RWPE2 (cell line): ENCODE data around the gene NEDD4L.

Experiments used
- ATAC-seq: fragments of 200-7000 bp; cut with Tn5 transposase; 3 replicates; pipeline ENCODE4 v1.9.1; 2021; ENCODE audit warnings: low read depth
- DNase-seq: peaks from one replicate; pipeline ENCODE4 v3.0.0-alpha.2; 2020; ENCODE audit warnings: low spot score
- H3K27ac ChIP-seq: fragments of 450-650 bp; 2 replicates; pipeline ENCODE4 v1.5.1; 2017; ENCODE audit warnings: mild to moderate bottlenecking; ENCODE audit not compliant: poor library complexity, severe bottlenecking
- H3K27me3 ChIP-seq: fragments of 250-450 bp; sonication (Bioruptor Pico); 2 replicates; pipeline ENCODE4 v1.5.1; 2021; ENCODE audit warnings: mild to moderate bottlenecking, moderate library complexity; ENCODE audit not compliant: insufficient read depth, poor library complexity, severe bottlenecking
- H3K36me3 ChIP-seq: fragments of 250-450 bp; sonication (Bioruptor Pico); 2 replicates; pipeline ENCODE4 v1.5.1; 2020; ENCODE audit warnings: low read depth, mild to moderate bottlenecking, moderate library complexity
- H3K4me1 ChIP-seq: fragments of 250-450 bp; sonication (Bioruptor Pico); 2 replicates; pipeline ENCODE4 v1.5.1; 2021; ENCODE audit warnings: mild to moderate bottlenecking, moderate library complexity; ENCODE audit not compliant: insufficient read depth, poor library complexity, severe bottlenecking
- H3K4me3 ChIP-seq: fragments of 250-450 bp; sonication (Bioruptor Pico); 2 replicates; pipeline ENCODE4 v1.5.1; 2021; ENCODE audit warnings: mild to moderate bottlenecking, moderate library complexity; ENCODE audit not compliant: severe bottlenecking
- H3K9me3 ChIP-seq: fragments of 250-450 bp; sonication (Bioruptor Pico); 2 replicates; pipeline ENCODE4 v1.5.1; 2021; ENCODE audit warnings: mild to moderate bottlenecking, moderate library complexity; ENCODE audit not compliant: severe bottlenecking
- TF ChIP-seq, protein P1 (sequence below): fragments of 450-650 bp; IDR thresholded peaks from one replicate; pipeline ENCODE4 v1.5.1; 2017; ENCODE audit warnings: mild to moderate bottlenecking, moderate library complexity; ENCODE audit not compliant: poor library complexity, severe bottlenecking

NEDD4L gene

DNA sequence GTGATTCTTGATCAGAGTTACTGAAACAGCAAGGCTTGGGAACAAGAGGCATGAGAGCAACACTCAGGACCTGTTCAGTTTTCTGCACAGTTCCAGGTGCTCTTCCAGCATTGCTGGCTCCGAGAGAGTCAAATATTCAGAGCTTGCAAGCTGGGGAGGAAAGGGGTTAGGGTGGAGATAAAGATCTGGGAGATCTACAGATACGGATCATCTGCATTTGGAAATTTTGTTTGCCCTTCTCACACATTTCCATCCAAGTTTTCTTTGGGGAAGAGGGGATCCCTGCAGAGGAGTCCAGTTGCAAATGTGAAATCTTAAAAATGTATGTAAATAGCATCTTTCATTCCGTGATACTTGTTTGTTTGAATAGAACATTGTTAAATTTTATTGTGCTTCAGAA, 108.2 kb downstream of the NEDD4L start:
- no peak for DNase-seq
- Histone ChIP-seq H3K4me3 (no peak overlapping the region), H3K4me1 (no peaks in the 10 kb centered on the region), H3K36me3 (no peaks in the 10 kb centered on the region), H3K27me3 (no peaks in the 10 kb centered on the region), H3K9me3 (no peaks in the 10 kb centered on the region), H3K27ac (no peak overlapping the region)
- TF ChIP-seq, protein P1, sequence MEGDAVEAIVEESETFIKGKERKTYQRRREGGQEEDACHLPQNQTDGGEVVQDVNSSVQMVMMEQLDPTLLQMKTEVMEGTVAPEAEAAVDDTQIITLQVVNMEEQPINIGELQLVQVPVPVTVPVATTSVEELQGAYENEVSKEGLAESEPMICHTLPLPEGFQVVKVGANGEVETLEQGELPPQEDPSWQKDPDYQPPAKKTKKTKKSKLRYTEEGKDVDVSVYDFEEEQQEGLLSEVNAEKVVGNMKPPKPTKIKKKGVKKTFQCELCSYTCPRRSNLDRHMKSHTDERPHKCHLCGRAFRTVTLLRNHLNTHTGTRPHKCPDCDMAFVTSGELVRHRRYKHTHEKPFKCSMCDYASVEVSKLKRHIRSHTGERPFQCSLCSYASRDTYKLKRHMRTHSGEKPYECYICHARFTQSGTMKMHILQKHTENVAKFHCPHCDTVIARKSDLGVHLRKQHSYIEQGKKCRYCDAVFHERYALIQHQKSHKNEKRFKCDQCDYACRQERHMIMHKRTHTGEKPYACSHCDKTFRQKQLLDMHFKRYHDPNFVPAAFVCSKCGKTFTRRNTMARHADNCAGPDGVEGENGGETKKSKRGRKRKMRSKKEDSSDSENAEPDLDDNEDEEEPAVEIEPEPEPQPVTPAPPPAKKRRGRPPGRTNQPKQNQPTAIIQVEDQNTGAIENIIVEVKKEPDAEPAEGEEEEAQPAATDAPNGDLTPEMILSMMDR, result no peak
- ATAC-seq, result no peak

DNA sequence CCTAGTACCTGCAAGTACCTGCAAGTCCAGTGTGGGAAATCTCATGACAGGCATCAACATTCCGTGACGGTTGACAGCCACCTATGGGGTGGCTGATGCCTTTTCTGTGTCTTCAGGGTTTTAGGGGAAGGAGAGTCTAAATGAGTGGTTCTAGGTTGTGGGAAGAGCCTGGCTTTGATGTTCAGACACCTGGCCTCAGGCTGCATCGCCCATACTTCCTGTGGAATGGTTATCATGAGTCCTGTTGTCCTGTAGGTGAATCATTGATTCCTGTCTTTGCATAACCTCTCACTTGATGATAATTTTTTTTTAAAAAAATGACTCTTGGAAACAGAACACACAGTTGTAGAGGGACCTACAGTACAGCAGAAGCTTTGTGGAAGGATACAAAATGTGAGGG, 108.9 kb downstream of the NEDD4L start:
- DNase-seq, result no peak
- H3K4me3 ChIP-seq, result no peak overlapping the region

DNA sequence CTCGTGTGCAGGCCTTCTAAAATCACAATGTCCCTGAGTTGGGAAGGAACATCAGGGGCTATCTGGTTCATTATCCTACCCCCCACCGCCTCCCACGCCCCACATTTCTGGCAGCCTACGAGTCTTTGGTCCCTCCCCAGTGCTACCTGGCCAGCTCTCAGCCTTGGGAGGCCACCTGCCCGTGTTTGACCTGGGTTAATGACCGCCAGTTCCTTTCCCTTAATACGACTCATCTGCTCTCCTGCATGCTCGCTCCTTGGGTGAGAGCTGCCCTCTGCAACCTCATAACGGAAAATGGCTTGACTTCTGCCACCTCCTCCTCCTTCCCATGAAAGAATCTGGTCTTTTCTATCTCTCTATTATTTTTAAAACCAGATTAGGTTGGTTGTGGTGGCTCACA, 112.5 kb downstream of the NEDD4L start:
- DNase-seq (no peak), ATAC-seq (no peak)
- H3K4me1 ChIP-seq, result no peaks in the 10 kb centered on the region
- H3K9me3 ChIP-seq, result no peaks in the 10 kb centered on the region
- TF ChIP-seq, protein P1, result no peak
- H3K27ac ChIP-seq, result no peak overlapping the region
- no peaks in the 10 kb centered on the region for H3K36me3 ChIP-seq
- H3K27me3 ChIP-seq, result no peaks in the 10 kb centered on the region
- H3K4me3 ChIP-seq, result no peak overlapping the region

More for the DNA sequence above, 108.9 kb downstream of the NEDD4L start:
- Histone ChIP-seq H3K9me3 (no peaks in the 10 kb centered on the region), H3K4me1 (no peaks in the 10 kb centered on the region), H3K27me3 (no peaks in the 10 kb centered on the region), H3K36me3 (no peaks in the 10 kb centered on the region), H3K27ac (no peak overlapping the region)
- ATAC-seq, result no peak
- TF ChIP-seq, protein P1, result no peak

DNA sequence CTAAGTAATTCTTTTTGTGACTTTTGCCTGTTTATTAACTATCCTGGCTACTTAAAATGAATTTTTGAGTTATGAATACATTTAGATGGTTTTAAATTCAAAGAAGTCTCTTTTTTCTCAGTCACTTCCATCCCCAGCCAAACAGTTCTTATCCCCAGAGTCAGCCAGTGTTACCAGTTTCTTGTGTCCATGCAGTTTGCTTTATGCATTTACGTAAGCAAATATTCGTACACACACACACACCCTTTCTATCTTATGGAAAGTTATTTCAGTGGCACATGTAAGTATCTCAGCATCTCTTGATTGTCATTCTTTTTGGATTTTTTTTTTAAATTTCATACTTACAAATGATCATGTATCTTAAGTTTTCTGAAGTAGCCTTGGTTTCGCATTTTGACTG, 113.2 kb downstream of the NEDD4L start:
- no peak overlapping the region for H3K27ac ChIP-seq
- no peaks in the 10 kb centered on the region for H3K4me1 ChIP-seq
- H3K9me3 ChIP-seq, result no peaks in the 10 kb centered on the region
- ATAC-seq, result no peak
- DNase-seq, result no peak
- no peaks in the 10 kb centered on the region for H3K36me3 ChIP-seq
- no peaks in the 10 kb centered on the region for H3K27me3 ChIP-seq
- TF ChIP-seq, protein P1, result no peak
- no peak overlapping the region for H3K4me3 ChIP-seq

DNA sequence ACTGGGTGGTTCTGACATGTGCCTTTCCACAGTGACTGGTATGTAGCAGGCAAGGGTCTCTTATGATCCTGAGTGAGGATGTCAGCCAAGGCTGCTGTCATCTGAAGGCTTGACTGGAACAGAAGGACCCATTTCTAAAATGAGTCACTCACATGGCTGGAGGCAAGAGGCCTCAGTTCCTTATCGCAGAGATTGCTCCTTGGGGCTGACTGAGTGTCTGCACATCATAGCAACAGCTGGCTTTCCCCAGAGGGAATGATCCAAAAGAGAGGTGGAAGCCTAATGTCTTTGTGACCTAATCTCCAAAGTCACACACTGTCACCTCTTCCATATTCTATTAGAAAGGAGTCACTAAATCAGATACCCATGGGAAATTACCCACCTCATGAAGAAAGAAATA, 114.0 kb downstream of the NEDD4L start:
- ATAC-seq, result no peak
- no peak overlapping the region for H3K4me3 ChIP-seq
- TF ChIP-seq, protein P1, result no peak
- H3K36me3 ChIP-seq, result no peaks in the 10 kb centered on the region
- H3K27ac ChIP-seq, result no peak overlapping the region
- no peak for DNase-seq
- H3K27me3 ChIP-seq, result no peaks in the 10 kb centered on the region
- H3K9me3 ChIP-seq, result no peaks in the 10 kb centered on the region
- H3K4me1 ChIP-seq, result no peaks in the 10 kb centered on the region
